ENCODE measurements around the gene MBIP. TPM values are rescaled to one million over a fixed set of nuclear protein-coding genes. Genes with fewer than 3 reads are reported as not detected.

The MBIP gene
- total RNA-seq, 4 donors from 2014 or later: 15.9 to 29.9 (median 18.6) TPM

- WGBS, 2 donors (ENCODE audit: low coverage in 1 of 2): 33 to 60% methylated on average over 1 of the region's 1 CpG
- Histone ChIP-seq H3K4me3 (no peak overlapping the region), H3K27me3 (peaks cover 43% of the 10 kb centered on the region), H3K9me3 (no peaks in the 10 kb centered on the region), H3K36me3 (no peaks in the 10 kb centered on the region), H3K27ac (no peak overlapping the region), H3K4me1 (peaks cover 0 to 16% (median 0%) of the 10 kb centered on the region in 3 donors)
- ATAC-seq: no peak
- TF ChIP-seq POLR2AphosphoS5 (IDR thresholded peaks at IDR 0.05): no peak
- TF ChIP-seq POLR2A (IDR thresholded peaks at IDR 0.05): no peak
- no peak for TF ChIP-seq CTCF (IDR thresholded peaks at IDR 0.05)
- TF ChIP-seq EP300 (IDR thresholded peaks at IDR 0.05): no peak
These were observed 49.2 kb downstream of the MBIP start for GRCh38 chr14:36271222-36271621.

- H3K4me1 ChIP-seq: peaks cover 0 to 16% (median 0%) of the 10 kb centered on the region in 3 donors
- no peaks in the 10 kb centered on the region for H3K36me3 ChIP-seq
- no peaks in the 10 kb centered on the region for H3K9me3 ChIP-seq
- no peak for TF ChIP-seq CTCF (IDR thresholded peaks at IDR 0.05)
- no peak for TF ChIP-seq POLR2A (IDR thresholded peaks at IDR 0.05)
- no peak for TF ChIP-seq EP300 (IDR thresholded peaks at IDR 0.05)
- TF ChIP-seq POLR2AphosphoS5 (IDR thresholded peaks at IDR 0.05): no peak
- ATAC-seq: no peak
- H3K4me3 ChIP-seq: no peak overlapping the region
- WGBS, 2 donors (ENCODE audit: low coverage in 1 of 2): 68 to 88% methylated on average over 2 of the region's 2 CpGs
- no peak overlapping the region for H3K27ac ChIP-seq
- peaks cover 38% of the 10 kb centered on the region for H3K27me3 ChIP-seq
These were observed 50.2 kb downstream of the MBIP start for GRCh38 chr14:36270191-36270590.

- H3K27ac ChIP-seq: no peak overlapping the region
- peaks cover 21% of the 10 kb centered on the region for H3K27me3 ChIP-seq
- TF ChIP-seq POLR2A (IDR thresholded peaks at IDR 0.05) (no peak), CTCF (IDR thresholded peaks at IDR 0.05) (no peak), EP300 (IDR thresholded peaks at IDR 0.05) (no peak), POLR2AphosphoS5 (IDR thresholded peaks at IDR 0.05) (no peak)
- 76 to 80% methylated on average over 3 of the region's 3 CpGs for WGBS, 2 donors (ENCODE audit: low coverage in 1 of 2)
- no peaks in the 10 kb centered on the region for H3K9me3 ChIP-seq
- no peak for ATAC-seq
- peaks cover 0 to 15% (median 0%) of the 10 kb centered on the region in 3 donors for H3K4me1 ChIP-seq
- H3K36me3 ChIP-seq: no peaks in the 10 kb centered on the region
- no peak overlapping the region for H3K4me3 ChIP-seq
These were observed 52.3 kb downstream of the MBIP start for GRCh38 chr14:36268121-36268520.

GRCh38 chr14:36264595-36264994, 55.8 kb downstream of the MBIP start:
- Histone ChIP-seq H3K36me3 (no peaks in the 10 kb centered on the region), H3K4me3 (no peak overlapping the region), H3K4me1 (no peaks in the 10 kb centered on the region), H3K27me3 (peaks cover 4% of the 10 kb centered on the region), H3K27ac (no peak overlapping the region), H3K9me3 (no peaks in the 10 kb centered on the region)
- ATAC-seq: no peak
- TF ChIP-seq EP300 (IDR thresholded peaks at IDR 0.05) (no peak), CTCF (IDR thresholded peaks at IDR 0.05) (no peak), POLR2AphosphoS5 (IDR thresholded peaks at IDR 0.05) (no peak), POLR2A (IDR thresholded peaks at IDR 0.05) (no peak)
- WGBS, 2 donors (ENCODE audit: low coverage in 1 of 2): 80 to 85% methylated on average over 1 to 2 of the region's 2 CpGs

- Histone ChIP-seq H3K9me3 (no peaks in the 10 kb centered on the region), H3K27ac (no peak overlapping the region), H3K4me3 (no peak overlapping the region), H3K27me3 (peaks cover 4% of the 10 kb centered on the region), H3K36me3 (no peaks in the 10 kb centered on the region), H3K4me1 (no peaks in the 10 kb centered on the region)
- ATAC-seq: no peak
- TF ChIP-seq CTCF (IDR thresholded peaks at IDR 0.05) (no peak), POLR2A (IDR thresholded peaks at IDR 0.05) (no peak), EP300 (IDR thresholded peaks at IDR 0.05) (no peak), POLR2AphosphoS5 (IDR thresholded peaks at IDR 0.05) (no peak)
These were observed 56.3 kb downstream of the MBIP start for GRCh38 chr14:36264107-36264506.

Data from gastroesophageal sphincter (tissue), 4 donors.